H54 (cell line): ENCODE data around the gene OR9A2.

Experiments used
- DNase-seq: peaks from one replicate; pipeline ENCODE4 v3.0.0; 2011; ENCODE audit warnings: low spot score, mixed read lengths; ENCODE audit not compliant: insufficient read length
- FAIRE-seq: peaks from 3 replicates; lab custom pipeline; 2011; peaks lifted over from hg19 to GRCh38; lab: Jason Lieb, UNC
- POLR2A ChIP-seq: IDR thresholded peaks from 2 replicates; pipeline ENCODE4 v1.6.1; 2011; ENCODE audit warnings: low read depth, mild to moderate bottlenecking, low read length

Gene OR9A2

DNA sequence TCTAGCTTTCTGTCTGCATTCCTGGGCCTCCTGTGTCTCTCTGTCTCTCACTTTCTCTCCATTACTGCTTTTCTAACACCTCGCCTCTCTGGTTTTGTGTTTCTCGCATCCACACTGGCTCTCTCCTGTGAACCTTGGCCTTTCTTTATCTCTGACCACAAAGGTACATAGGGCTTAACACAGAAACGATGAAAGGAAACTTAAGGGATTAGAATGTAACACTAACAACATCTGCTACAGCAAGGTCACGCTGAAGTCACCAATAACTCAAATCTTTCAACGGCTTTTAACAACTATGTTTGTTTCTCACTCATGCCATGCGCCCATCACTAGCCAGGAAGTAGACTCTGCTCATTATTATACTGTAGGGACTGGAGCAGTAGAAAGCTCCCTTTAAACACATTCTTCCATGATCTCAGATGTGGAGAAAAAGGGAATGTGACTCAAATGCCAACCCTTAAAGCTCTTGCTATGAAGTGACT lies 15.9 kb upstream of the OR9A2 start:
- no peak for TF ChIP-seq POLR2A
- no peak for FAIRE-seq
- no peak for DNase-seq

DNA sequence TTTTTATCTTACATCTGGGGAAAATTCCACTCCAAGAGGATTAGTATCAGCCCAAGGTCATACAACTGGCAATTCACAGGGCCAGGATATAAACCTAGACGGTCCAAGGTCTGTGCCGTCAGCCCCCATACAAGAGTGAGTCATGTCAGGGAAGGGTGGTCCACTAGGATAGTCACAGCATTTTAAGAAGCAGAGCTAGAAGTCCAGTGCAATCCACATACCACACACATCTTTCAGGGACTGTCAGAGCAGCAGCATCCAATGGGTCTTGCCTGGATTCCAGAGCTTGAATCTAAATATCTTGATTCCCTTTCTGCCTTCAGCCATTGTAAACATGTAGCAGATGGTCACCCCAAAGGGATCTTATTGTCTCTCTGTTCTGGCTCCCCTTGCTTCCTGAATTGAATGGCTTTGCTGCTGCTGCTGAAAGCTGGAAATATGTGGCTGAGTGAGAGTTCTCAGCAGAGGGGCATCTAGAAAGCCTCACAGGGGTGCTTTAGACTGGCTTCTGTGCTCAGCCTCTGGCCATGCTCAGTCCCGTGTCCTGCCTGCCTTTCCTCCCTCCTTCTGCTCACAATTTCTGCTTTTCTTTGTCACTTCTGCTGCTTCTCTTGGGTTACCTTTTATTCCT lies 15.3 kb upstream of the OR9A2 start:
- FAIRE-seq, result no peak
- DNase-seq, result no peak

DNA sequence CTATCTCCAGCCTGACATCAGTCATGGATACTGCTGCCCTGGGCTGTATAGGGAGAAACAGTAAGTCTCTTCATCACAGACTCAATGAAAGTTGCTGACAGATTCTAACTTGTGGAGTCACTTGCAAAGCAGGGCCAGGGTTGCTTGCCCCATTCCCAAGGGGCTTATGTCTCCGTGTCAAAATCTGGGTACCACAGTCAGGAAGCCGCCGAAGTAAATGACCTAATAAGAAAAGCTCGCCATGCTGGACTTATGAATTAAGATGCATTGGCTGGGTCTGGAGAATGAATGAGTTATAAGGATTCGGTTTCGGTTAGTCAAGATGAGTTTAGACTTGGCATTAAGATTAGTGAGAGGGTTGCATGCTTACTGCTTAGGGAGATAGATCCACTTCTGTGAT lies 14.4 kb upstream of the OR9A2 start:
- FAIRE-seq (no peak), DNase-seq (no peak)
- TF ChIP-seq POLR2A, result no peak

More for the DNA sequence above, 15.3 kb upstream of the OR9A2 start:
- no peak for TF ChIP-seq POLR2A

DNA sequence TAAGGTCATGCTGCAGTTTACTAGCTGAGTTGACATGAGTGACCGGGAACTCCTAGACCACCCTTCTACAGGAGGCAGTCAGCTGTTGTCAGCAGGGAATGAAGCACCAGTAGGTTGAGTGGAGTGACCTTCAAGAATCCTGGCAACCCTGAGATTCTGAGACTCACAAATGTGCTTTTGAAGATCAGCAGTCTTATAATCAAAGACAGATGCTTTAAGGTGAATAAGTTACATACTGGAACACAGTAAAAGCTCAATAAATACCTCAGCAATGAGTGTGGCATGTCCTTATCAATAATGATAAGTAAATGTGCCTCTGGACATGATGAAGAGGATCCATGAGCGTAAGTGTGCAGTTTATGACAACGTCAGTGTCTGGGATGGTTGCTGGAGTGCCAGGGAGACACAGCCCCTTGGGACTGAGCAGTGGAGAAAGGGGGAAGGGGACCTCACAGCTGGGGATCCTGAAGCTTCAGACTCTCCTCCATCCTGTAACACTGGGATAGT lies 13.3 kb upstream of the OR9A2 start:
- TF ChIP-seq POLR2A, result no peak
- FAIRE-seq (no peak), DNase-seq (no peak)

DNA sequence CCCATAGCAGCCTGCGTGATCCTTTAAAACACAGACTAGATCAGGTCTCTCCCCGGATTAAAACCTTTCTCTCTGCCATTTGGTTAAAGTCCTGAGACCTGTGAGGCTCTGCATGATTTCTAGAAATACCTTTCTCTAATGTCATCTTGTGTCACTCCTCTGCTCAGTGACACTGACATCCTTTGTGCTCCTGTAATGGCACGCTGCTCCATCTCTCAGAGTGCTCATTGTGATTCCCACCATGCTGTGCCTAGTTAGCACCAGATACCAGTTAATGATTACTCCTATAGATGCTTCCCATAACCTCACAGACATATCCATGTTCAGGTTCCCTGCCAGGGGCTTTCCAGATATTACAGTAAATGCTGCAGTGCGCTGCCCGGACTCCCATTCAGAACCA lies 11.7 kb upstream of the OR9A2 start:
- DNase-seq (no peak), FAIRE-seq (no peak)
- TF ChIP-seq POLR2A, result no peak

DNA sequence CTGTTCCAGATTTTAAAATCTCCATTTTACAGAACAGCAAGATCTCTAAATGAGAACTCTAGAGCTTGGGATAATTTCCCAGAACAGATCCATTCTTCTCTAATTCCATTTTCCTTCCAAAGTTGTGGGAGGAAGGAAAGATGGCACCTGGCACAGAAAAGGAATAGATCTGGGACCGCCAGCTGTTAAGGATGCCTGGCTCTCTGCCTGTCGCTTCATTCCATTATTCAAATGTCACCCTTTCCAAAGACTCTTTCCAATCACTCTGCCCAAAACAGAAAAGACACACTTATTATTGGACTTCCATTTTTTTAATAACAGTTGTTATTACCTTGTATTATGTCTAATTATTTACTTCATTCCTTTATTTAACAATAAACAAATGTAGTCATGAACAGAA lies 751 bp upstream of the OR9A2 start:
- FAIRE-seq (no peak), DNase-seq (no peak)
- no peak for TF ChIP-seq POLR2A

DNA sequence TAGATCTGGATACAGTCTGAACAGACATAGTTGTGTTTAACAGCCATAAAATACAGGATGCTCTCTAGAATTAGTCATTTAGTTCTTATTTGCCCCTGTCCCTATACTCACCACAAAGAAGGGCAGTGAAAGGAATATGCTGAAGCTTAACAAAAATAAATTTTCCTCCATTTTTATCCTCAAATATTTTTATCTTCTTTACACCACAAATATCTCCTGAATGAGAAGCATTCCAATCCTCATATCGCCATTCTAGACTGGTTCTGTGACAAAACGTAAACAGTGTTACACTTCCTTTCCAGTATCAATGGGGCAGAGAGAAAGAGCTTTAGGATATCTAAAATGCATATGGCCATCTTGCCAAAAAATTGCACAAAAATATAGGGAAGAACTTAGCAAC lies 1.6 kb downstream of the OR9A2 start:
- DNase-seq (no peak), FAIRE-seq (no peak)
- TF ChIP-seq POLR2A, result no peak

DNA sequence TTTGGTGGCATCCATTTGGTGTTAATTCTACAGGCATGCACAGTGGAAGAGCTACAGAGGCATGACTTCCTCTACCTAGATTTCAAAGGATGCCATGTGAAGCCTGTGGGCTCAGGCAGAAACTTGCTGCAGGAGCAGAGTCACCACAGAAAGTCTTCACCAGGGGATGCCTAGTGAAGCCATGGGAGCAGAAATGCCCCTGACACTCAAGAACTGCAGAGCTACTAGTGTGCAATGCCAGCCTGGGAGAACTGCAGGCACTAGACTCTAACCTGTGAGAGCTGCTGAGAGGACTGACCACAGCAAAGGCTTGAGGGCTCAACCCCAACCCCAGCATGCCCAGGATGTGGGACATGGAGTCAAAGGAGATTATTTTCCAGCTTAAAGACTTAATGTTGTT lies 3.9 kb downstream of the OR9A2 start:
- no peak for FAIRE-seq
- no peak for TF ChIP-seq POLR2A

DNA sequence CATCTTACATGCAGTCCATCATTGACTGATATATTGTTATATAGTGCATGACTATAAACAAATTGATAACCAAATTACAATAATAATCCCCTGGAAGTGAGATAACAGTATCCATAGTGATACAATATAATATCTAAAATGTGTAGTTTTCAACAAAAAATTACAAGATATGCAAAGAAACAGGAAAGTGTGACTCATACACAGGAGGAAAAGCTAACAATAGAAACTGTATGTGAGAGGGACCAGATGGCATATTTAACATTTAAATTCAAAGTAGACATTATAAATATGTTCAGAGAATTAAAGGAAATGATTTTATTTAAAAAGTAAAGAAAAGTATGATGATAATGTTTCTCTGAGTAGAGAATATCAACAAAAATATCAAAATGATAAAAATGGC lies 8.0 kb downstream of the OR9A2 start:
- TF ChIP-seq POLR2A, result no peak
- FAIRE-seq (no peak), DNase-seq (no peak)

More for the DNA sequence above, 3.9 kb downstream of the OR9A2 start:
- no peak for DNase-seq

DNA sequence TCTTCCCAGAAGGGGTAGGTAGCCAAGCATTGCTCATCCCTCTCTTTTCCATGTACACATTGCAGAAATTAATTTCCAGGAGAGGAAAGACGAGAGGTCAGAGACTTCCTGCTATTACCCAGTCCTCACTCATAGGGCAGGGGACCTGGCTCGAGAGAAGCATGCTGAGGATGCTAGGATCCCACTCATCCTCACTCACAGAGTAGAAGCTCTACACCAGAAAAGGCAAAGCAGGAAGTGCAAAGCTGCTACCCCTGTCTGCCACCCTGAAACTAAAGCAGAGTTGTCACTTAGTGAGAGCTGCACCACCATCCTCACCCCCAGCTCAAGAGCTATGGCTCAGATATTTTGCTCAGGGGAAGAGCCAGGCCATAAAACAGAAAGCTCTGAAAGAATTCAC lies 9.9 kb downstream of the OR9A2 start:
- FAIRE-seq (no peak), DNase-seq (no peak)
- no peak for TF ChIP-seq POLR2A

DNA sequence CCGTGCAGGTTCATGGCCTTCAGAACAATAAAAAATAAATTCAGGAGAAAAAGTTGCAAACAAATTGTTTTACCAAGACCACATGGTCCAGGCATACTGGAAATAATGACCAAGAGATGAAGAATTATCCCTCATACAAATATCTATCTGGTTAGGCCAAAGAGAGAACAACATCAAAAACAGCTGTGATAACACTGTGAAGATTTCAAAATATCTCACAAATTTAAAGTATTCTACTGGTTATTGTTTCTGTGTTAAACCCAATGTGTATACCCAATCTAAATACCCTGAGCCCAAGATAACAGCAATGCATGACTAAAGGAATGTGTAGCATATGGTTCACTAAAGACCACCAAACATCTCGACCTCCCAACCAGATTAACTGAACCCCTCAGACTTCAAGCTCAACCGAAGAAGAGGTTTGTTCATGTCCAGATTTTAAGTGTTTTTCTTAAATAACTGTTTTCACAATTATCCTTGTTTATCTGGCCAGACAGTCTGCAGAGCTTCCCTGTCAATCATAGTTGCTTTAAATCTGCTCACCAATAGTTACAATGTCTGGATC lies 10.9 kb downstream of the OR9A2 start:
- no peak for DNase-seq
- no peak for TF ChIP-seq POLR2A
- no peak for FAIRE-seq

DNA sequence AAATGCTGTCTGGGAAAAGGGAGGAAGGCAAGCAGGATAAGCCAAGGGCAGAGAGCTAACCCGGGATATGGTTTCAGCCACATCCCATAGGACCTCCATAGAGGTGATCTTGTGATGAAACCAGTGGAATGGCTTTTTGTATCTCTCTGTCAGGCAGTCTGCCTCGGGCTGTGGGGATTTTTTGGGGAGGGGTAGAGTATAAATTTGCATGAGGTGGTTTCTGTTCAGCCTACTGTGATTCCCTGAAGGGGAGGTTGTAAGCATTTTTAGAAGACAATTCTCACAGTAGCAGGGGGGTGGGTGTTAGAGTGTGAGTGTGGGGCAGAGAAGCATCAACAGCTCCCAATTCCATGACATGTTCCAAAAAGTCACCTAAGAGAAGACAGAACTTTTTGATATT lies 11.8 kb downstream of the OR9A2 start:
- no peak for TF ChIP-seq POLR2A
- no peak for DNase-seq
- FAIRE-seq, result no peak

DNA sequence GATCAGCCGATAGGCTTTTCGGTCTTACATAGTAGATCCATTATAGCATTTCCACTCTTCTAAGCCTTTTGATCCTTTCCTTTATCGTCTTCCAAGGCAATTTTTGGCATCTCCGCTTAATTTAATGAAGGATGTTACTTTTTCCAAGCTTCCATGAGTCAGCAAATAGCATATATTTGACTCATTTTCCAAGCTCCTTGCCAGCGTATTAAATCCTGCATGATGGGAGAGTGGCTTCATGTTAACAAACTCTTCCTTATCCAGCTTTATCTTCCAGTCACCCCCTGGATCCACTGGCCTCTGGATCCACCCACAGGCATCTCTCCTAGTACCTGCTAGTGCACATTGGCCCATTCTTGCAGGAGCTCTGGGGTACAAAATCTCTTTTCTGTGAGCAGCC lies 13.0 kb downstream of the OR9A2 start:
- TF ChIP-seq POLR2A, result no peak
- FAIRE-seq (no peak), DNase-seq (no peak)

DNA sequence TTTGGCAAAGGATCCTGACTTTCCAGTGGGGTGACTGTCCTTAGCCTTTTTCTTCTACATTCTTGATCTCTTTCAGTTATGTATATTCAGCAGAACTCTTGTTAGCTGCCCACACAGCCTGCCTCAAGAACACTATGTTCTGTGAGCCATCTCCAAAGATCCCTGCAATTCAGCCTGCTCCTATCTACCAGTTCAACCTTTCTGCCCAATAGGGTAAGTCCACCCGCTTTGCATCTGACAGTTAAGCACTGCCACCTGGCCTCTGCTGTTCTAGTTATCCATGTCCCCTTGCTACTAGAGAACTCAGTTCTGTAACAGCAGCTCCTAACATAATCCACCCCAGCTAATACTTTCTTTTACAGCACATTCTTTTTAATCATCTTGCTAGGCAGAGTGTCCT lies 13.5 kb downstream of the OR9A2 start:
- FAIRE-seq (no peak), DNase-seq (no peak)
- TF ChIP-seq POLR2A, result no peak

DNA sequence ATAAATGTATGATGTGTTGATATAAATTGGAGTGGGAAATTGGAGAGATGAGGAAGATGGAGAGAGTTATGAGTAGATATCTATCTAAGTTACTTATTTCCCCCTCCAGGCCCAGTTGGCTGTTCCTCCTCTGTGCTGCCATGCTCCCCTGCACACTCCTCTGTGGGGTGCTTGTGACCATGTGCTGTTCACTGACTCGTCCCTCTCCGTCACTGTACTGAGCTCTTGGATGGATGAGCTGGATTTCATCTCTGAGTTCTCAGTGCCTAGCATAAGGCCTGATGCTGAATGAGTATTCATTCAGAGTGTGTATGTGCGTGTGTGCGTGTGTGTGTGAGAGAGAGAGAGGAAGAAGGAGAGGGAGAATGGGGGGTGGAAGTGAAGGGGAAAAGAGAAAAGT lies 14.5 kb downstream of the OR9A2 start:
- FAIRE-seq, result no peak
- DNase-seq, result no peak

More for the DNA sequence above, 14.5 kb downstream of the OR9A2 start:
- no peak for TF ChIP-seq POLR2A
